HG03064 (cell line): ENCODE results near the gene BMP7.

Experiments
- ATAC-seq: cut with Tn5 transposase; IDR thresholded peaks from one replicate; pipeline ENCODE4 v1.9.1; 2021; ENCODE audit warnings: low read depth; ENCODE audit not compliant: unreplicated experiment

Gene BMP7

GRCh38 chr20:57135875-57136274, 130.6 kb downstream of the BMP7 start:
- no peak for ATAC-seq

GRCh38 chr20:57134804-57135203, 131.6 kb downstream of the BMP7 start:
- ATAC-seq, result no peak

GRCh38 chr20:57133926-57134650, 132.4 kb downstream of the BMP7 start:
- ATAC-seq, result no peak

GRCh38 chr20:57131601-57132391, 134.6 kb downstream of the BMP7 start:
- ATAC-seq, result no peak

- no peak for ATAC-seq
Observed at GRCh38 chr20:57131077-57131476, 135.4 kb downstream of the BMP7 start.

GRCh38 chr20:57130160-57130772, 136.2 kb downstream of the BMP7 start:
- ATAC-seq, result no peak

GRCh38 chr20:57129303-57129702, 137.1 kb downstream of the BMP7 start:
- no peak for ATAC-seq

GRCh38 chr20:57128044-57128757, 138.2 kb downstream of the BMP7 start:
- no peak for ATAC-seq

GRCh38 chr20:57126481-57127092, 139.9 kb downstream of the BMP7 start:
- ATAC-seq, result no peak

- ATAC-seq, result no peak
Observed at GRCh38 chr20:57124800-57125517, 141.5 kb downstream of the BMP7 start.

GRCh38 chr20:57124366-57124765, 142.1 kb downstream of the BMP7 start:
- ATAC-seq, result no peak

GRCh38 chr20:57123504-57123903, 142.9 kb downstream of the BMP7 start:
- no peak for ATAC-seq

GRCh38 chr20:57122536-57123489, 143.6 kb downstream of the BMP7 start:
- ATAC-seq, result no peak

GRCh38 chr20:57118964-57119363, 147.5 kb downstream of the BMP7 start:
- no peak for ATAC-seq
